GM18498 (cell line): Measurements from ENCODE around the gene ENPP1.
"Not testable (repeated sequence)": the region's sequence is repeated elsewhere in the genome, so short reads cannot be mapped to it uniquely, and the experiment has no call there.

Experiments used
- ATAC-seq: cut with Tn5 transposase; IDR thresholded peaks from one replicate; pipeline ENCODE4 v1.9.1; 2021; ENCODE audit warnings: mild to moderate bottlenecking, moderate library complexity; ENCODE audit not compliant: unreplicated experiment

ENPP1 gene

GRCh38 chr6:131828080-131828479 is 20.3 kb downstream of the ENPP1 start:
- ATAC-seq = no peak

GRCh38 chr6:131828951-131829350 is 21.1 kb downstream of the ENPP1 start:
- ATAC-seq = no peak

- ATAC-seq = no peak
Observed at GRCh38 chr6:131831392-131831791, 23.6 kb downstream of the ENPP1 start.

GRCh38 chr6:131831886-131832285 is 24.1 kb downstream of the ENPP1 start:
- no peak for ATAC-seq

GRCh38 chr6:131832363-131832762 is 24.5 kb downstream of the ENPP1 start:
- no peak for ATAC-seq

GRCh38 chr6:131838051-131838450 is 30.2 kb downstream of the ENPP1 start:
- no peak for ATAC-seq

- ATAC-seq = no peak
Observed at GRCh38 chr6:131839388-131839787, 31.6 kb downstream of the ENPP1 start.

- ATAC-seq = no peak
Observed at GRCh38 chr6:131840441-131840840, 32.6 kb downstream of the ENPP1 start.

GRCh38 chr6:131840936-131841583 is 33.2 kb downstream of the ENPP1 start:
- ATAC-seq = no peak

GRCh38 chr6:131843768-131844167 is 35.9 kb downstream of the ENPP1 start:
- no peak for ATAC-seq

GRCh38 chr6:131844243-131844841 is 36.5 kb downstream of the ENPP1 start:
- no peak for ATAC-seq

GRCh38 chr6:131846023-131846663 is 38.3 kb downstream of the ENPP1 start:
- ATAC-seq = no peak

- no peak for ATAC-seq
Observed at GRCh38 chr6:131846905-131847304, 39.1 kb downstream of the ENPP1 start.

- ATAC-seq = no peak
Observed at GRCh38 chr6:131849799-131850198, 42.0 kb downstream of the ENPP1 start.

- ATAC-seq = no peak
Observed at GRCh38 chr6:131851049-131851769, 43.4 kb downstream of the ENPP1 start.

- ATAC-seq = no peak
Observed at GRCh38 chr6:131852200-131852599, 44.4 kb downstream of the ENPP1 start.

- ATAC-seq = no peak
Observed at GRCh38 chr6:131854803-131855202, 47.0 kb downstream of the ENPP1 start.

- ATAC-seq = no peak
Observed at GRCh38 chr6:131858765-131859415, 51.1 kb downstream of the ENPP1 start.

GRCh38 chr6:131859658-131860057 is 51.8 kb downstream of the ENPP1 start:
- ATAC-seq = not testable (repeated sequence)

- no peak for ATAC-seq
Observed at GRCh38 chr6:131861381-131861780, 53.6 kb downstream of the ENPP1 start.

- no peak for ATAC-seq
Observed at GRCh38 chr6:131862476-131862875, 54.7 kb downstream of the ENPP1 start.
